GM18861 (cell line): ENCODE data around the gene TPMT.
A peak's percentile ranks its signal among the peaks of the same experiment; 100 is the strongest.
"Not testable (repeated sequence)": the region's sequence is repeated elsewhere in the genome, so short reads cannot be mapped to it uniquely, and the experiment has no call there.

Source experiments
- ATAC-seq: cut with Tn5 transposase; IDR thresholded peaks from one replicate; pipeline ENCODE4 v1.9.1; 2021; ENCODE audit not compliant: unreplicated experiment

Gene TPMT

DNA sequence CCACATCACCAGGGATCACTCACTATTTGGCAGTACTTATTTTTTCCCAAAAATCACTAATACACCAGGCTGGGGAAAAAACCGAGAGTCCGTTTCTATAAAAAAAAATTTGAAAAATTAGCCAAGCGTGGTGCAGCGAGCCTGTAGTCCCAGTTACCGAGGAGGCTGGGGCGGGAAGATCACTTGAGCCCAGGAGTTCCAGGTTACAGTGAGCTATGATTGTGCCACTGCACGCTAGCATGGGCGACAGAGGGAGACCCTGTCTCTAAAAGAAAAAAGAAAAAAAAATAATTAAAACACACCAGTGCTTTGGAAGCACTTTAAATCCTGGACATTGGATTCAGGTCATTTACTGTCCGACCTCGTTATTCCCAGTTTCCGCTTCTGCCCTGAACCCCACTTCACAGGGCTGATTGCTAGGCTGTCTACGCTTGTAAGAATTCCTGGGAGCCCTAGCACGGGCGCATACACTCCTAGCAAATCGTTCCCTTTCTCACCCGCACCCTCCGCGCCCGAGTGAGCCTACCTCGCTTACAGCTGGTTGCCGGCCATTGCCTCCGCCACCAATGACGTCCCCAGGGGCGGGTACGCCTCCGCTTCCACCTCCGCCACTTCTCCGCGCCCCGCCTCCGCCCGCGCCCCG is at the start of gene TPMT:
Gene TPMT, minus strand, starts transcription at position 571 of the 643 bp plus-strand sequence. CDS start 5,950 bp downstream, outside the sequence.
- peak; percentile 43 for ATAC-seq

DNA sequence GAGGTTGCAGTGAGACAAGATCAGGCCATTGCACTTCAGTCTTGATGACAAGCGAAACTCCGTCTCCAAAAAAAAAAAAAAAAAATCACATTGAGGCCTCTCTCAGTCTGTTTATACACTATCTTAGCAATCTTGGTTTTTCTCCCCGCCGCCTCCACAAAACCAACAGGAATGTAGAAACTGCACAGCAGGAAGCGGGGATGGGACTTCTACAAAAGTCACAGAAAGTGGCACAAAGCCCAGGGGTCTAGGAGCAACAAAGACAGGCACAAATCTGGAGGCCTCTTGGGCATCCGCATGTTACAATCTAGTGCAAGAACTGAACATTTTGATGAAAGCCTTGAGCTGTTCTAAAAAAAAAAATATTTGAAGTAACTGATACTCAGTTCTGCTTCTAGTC is 48.9 kb upstream of the TPMT start:
- no peak for ATAC-seq

GRCh38 chr6:18192026-18192425 is 37.1 kb upstream of the TPMT start:
- no peak for ATAC-seq

DNA sequence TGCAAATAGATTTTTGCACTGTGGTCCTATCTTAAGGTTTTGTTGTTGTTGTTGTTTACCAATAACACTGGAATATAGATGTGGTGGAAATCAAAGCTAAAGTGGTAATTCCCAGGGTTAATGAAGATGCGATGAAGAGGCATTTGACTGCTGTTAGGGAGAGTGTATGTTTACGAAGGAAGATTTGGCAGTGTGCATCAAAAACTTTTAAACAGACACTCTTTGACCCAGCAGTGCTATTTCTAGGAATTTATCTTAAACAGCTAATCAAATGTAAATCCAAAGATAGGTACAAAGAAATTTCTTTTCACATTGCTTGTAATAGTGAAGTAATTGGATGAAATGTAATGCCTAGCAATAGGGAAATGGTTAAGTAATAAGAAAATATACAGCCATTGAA is 34.3 kb upstream of the TPMT start:
- no peak for ATAC-seq

DNA sequence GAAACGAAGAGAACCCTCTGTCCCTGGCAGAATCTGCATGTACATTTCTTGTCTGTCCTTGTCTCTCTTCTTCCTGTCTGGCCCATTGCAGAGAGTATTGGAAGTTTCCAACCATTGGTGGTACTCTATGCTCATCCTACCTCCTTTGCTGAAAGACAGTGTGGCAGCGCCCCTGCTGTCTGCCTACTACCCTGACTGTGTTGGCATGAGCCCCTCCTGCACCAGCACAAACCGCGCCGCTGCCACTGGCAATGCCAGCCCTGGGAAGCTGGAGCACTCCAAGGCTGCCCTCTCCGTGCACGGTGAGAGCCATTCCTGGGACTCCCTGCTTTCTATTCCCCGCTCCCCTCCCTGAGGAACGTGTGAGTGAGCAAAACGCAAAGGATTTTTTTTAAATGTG is 32.8 kb upstream of the TPMT start:
- ATAC-seq, result no peak

DNA sequence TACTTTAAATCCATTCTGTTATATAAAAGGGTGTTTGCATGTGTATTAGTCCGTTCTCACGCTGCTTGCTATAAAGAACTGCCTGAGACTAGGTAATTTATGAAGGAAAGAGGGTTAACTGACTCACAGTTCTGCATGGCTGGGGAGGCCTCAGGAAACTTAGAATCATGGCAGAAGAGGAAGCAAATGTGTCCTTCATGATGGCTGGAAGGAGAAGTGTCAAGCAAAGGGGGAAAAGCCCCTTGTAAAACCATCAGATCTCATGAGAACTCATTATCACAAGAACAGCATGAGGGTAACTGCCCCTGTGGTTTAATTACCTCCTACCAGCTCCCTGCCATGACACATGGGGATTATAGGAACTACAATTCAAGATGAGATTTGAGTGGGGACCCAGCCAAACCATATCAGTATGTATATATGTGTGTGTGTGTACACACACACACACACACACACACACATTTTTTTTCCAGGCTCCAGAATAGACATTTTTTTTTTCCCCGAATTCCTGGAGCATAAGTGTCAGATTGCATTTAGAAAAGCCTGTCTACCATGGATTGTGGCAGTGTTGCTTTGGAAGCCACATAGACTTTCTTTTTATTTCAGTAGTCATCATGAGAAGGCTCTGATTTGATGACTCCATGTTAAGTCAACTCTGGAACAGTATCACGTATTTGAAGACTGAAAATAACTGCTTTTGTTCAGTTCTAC is 31.8 kb upstream of the TPMT start:
- no peak for ATAC-seq

GRCh38 chr6:18186033-18186432 is 31.2 kb upstream of the TPMT start:
- no peak for ATAC-seq

DNA sequence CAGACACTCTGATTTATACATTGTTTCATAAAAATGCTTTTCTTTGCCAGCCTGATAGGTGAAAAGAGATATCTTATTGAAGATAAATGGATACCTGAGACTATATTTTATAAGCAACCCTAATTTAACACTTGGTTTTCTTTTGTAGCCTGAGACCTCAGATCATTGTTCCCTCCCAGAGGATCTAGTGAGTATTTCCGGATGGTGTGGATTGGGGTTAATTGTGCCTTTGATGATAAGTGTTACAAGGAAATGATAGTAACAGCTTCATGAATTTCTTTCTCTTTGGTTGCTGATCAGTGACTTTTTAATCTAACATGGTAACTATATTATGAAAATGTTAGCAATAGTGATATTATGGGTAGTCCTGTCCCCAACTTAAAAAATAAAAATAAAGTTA is 30.7 kb upstream of the TPMT start:
- ATAC-seq, result no peak

DNA sequence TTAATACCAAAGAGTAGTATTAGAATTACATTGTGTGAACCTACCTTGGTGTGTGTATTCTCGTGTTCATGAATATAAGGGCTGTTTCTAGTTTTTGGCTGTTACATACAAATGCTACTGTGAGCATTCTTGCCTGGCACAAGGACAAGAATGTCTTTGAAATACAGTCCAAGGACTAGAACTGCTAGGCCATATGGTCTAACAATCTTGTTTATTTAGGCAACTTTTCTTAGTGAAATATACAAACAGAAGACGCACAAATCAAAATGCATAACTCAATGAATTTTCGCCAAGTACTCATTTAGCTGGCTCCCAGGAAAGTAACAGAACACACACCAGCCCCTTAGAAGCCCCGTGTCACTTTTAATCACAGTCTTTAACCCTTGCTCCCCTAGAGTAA is 28.9 kb upstream of the TPMT start:
- ATAC-seq, result no peak

DNA sequence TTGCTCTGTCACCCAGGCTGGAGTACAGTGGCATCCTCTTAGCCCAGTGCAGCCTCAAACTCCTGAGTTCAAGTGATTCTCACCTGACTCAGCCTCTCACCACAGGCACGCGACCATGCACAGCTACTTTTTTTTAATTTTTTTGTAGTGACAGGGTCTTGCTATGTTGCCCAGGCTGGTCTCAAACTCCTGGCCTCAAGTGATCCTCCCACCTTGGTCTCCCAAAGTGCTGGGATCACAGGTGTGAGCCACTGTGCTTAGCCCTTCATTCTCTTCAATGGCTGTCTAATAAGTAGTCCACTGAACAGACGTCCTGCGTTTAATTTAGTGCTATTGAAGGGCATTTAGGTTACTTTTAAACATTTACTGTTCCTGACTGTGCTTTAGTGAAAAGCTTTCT is 27.7 kb upstream of the TPMT start:
- no peak for ATAC-seq

DNA sequence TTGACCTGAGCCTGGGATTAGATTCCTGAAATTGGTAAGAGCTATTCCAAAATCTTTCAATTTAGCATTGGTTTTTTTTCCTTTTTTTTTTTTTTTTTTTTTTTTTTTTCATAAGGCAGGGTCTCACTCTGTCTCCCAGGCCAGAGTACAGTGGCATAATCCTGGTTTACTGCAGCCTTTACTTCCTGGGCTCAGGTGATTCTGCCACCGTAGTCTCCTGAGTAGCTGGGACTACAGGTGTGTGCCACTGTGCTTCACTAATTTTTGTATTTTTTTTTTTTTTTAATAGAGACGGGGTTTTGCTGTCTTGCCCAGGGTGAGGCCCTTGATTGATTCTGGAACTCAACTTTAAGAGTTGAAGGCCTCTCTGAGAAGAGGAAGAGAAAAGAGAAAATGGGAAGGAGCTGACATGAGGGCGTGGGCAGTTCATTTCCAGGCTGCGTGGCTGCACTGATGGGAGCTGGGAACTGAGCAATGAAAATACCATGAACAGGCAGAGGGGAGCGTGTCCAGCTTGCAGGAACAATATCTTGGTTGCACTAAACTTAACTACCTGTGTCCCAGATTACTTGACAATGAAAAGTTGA is 25.0 kb upstream of the TPMT start:
- no peak for ATAC-seq

DNA sequence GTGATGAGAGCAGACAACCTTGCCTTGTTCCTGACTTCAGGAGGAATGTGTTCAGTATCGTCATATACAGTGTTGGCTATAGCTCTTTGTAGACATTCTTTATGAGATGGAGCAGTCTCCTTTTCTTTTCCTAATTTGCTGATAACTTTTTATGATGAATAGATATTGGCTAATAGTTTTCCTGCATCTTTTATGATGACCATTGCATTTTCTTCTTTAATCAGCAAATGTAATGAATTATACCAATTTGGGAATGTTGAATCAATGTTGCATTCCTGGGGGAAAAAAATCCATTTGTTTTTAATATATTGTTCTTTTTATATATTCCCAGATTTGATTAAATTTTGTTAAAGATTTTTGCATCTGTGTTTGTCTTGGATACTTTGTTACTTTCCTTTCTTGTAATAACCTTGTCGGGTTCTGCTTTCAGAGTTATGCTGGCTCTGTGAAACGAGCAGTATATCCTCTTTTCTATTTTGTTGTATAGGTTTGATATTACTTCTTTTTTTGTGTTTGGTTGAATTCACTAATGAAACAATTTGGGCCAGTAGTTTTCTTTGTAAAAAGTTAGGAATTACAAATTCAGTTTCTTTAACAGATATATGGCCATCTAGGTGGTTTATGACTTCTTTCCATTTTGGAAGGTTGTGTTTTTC is 24.2 kb upstream of the TPMT start:
- ATAC-seq, result no peak

DNA sequence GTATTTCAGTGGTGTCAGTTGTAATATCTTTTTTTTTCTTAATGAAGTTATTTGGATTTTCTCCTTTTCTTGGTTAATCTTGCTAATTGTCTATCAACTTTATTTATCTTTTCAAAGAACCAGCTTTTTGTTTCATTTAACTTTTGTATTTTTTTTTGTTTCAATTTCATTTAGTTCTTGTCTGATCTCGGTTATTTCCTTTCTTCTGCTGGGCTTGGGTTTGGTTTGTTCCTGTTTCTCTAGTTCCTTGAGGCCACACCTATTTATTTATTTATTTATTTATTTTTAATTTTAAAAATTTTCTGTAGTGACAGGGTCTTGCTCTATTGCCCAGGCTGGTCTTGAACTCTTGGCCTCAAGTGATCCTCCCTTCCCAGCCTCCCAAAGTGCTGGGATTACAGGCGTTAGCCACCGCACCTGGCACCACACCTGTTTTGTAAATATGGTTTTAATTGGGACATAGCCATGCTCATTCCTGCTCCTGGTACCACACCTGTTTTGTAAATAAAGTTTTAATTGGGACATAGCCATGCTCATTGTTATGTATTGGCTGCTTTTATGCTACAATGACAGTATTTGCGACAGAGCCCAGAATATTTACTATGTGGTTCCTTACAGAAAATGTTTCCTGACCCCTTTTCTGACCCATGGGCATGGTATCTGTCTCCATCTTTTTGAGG is 22.5 kb upstream of the TPMT start:
- no peak for ATAC-seq

- ATAC-seq, result not testable (repeated sequence)
These were observed 21.3 kb upstream of the TPMT start for GRCh38 chr6:18176198-18176597.

- no peak for ATAC-seq
These were observed 17.0 kb upstream of the TPMT start for GRCh38 chr6:18171871-18172270.

GRCh38 chr6:18168264-18168663 is 13.4 kb upstream of the TPMT start:
- ATAC-seq, result no peak

GRCh38 chr6:18166312-18167036 is 11.6 kb upstream of the TPMT start:
- no peak for ATAC-seq

DNA sequence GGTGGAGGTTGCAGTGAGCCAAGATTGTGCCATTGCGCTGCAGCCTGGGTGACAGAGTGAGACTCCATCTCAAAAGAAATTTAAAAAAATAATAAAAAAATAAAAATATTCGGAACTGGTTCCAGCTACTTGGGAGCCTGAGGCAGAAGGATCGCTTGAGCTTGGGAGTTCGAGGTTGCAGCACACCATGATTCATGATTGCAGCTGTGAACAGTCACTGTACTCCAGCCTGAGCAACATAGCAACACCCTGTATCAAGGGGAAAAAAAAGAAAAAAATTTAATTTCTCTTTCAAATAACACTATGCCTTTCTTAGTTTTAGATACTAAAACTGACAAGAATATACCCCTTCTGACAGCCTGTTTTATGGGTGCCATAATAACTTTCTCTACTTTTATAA is 10.9 kb upstream of the TPMT start:
- ATAC-seq, result no peak

DNA sequence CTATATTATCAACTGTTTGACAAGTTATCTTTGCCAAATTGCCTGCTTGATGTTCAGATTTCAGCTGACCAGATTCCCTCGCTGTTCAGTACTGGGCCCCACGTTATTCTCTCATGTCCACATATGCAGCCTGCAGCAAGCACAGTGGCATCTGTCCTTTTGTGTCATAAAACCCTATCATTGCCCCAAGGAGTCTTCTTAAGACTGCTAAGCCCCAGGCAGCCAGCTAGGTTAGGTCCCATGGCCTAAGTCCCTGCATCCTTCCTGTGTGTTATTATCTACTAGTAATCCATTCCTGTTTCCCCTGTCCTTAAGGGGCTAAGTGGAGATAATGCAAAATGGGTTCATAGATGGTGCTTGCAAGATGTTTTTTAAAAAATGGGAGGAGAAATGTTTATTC is 7.5 kb upstream of the TPMT start:
- no peak for ATAC-seq

DNA sequence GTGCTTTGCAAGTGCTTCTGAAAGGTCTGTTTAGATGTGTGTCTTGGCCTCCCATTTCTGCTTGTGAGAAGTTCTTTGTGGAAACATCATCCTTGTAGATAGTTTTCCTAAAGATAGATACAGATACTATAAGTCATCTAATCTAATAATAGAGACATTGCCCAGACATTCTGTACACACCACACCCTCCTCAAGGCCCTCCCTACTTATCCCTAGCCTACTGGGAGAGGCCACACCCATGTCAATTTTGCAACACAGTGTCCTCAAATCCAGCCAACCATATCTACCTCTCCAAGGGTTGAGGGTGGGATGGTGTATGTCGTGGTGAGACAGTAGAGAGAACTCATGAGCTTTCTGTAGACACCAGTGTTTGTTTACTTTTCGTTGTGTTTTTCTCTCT is 6.6 kb upstream of the TPMT start:
- no peak for ATAC-seq

DNA sequence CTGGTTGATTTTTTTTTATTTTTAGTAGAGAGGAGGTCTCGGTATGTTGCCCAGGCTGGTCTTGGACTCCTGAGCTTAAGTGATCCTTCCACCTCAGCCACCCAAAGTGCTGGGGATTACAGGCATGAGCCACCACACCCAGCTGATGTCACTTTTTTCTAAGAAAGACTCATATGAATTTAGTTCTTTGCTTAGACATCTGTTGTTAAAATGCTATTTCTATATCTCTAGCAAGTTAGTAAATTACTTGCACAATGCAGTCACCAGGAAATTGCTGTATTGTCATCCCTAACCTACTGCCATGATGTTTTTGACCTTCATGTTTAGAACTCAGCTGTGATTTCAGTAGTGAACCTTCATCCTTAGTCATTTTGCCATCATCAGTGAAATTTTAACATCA is 6.0 kb upstream of the TPMT start:
- no peak for ATAC-seq
